GM18498 (cell line): Measurements from ENCODE around the gene MYRFL.

Experiments used
- ATAC-seq: cut with Tn5 transposase; IDR thresholded peaks from one replicate; pipeline ENCODE4 v1.9.1; 2021; ENCODE audit warnings: mild to moderate bottlenecking, moderate library complexity; ENCODE audit not compliant: unreplicated experiment

The MYRFL gene

DNA sequence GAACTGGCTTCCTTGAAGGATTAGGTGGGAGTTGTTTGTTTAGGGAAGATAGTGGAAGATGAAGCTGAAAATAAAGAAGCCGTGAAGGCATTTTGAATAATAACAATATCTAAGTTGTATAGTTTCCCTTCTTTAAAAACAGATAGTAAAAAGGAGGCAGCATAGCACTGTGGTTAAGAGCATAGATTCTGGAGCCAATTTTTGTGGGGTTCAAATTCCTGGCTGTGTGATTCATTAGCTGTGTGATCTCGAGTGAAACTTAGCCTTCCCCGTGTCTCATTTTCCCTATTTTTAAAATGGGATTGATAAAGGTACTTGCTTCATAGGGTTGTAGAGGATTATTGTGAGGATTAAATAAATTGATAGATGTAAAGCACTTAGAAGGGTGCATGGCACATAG, 104.5 kb downstream of the MYRFL start:
- ATAC-seq: no peak

DNA sequence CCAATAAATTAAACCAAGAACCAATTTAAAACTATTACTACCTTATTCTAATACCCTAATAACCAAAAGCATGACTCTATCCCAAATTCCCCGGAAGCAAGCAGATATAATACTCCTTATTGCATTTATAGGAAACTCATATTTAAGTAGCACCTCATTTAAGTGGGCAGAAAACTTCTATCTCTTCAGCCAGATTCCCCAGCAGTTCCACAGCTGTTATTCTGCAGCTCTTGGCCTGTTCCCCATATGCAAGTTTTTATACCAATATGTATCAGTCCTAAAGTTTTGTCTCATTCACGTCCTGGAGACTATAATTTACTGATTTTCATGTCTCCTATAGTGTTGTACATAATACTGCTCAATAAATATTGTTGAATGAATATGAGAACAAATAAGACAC, 106.5 kb downstream of the MYRFL start:
- no peak for ATAC-seq

GRCh38 chr12:69932154-69932553, 107.1 kb downstream of the MYRFL start:
- ATAC-seq: no peak

DNA sequence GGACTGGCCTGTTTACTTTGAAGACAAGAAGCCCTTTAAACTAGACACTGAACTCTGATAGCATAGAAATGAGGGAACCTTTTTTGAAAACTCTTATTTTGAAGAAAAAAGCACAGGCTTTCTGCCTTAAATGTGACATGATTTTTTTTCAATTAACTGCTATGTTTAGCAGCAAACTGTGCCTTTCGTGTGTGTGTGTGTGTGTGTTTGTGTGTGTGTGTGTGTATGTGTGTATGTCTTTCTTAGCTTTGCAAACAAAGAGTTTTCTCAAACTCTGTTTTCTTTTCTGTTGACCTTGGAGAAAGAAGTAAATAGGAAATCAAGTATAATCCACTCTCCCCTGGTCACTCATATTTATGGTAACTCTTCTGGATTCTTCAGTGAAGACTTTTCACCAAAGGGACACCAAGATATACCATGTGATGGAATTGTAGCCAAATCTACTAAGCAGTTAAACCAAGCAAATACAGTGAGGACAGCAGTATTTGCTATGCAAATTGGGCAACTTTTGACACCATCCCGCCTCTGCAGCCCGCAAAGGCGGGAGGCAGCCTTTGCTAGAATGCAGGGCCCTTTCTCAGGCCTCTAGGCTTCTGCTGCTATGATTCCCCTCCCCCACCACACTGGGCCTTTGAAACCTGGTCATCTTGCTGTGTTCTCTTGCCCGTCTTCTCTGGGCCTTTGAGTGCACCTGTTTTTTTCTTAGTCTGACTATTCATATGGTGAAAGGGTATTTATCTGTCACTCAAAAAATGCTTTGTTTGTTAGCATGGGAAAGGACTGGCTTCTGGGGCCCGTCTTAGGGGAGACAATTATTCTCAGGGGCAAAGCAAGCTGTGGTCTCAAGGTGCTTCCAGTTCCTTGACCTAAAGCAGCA, 107.9 kb downstream of the MYRFL start:
- ATAC-seq: peak; percentile 89

GRCh38 chr12:69934011-69934410, 109.0 kb downstream of the MYRFL start:
- no peak for ATAC-seq

GRCh38 chr12:69935651-69936100, 110.6 kb downstream of the MYRFL start:
- ATAC-seq: no peak

DNA sequence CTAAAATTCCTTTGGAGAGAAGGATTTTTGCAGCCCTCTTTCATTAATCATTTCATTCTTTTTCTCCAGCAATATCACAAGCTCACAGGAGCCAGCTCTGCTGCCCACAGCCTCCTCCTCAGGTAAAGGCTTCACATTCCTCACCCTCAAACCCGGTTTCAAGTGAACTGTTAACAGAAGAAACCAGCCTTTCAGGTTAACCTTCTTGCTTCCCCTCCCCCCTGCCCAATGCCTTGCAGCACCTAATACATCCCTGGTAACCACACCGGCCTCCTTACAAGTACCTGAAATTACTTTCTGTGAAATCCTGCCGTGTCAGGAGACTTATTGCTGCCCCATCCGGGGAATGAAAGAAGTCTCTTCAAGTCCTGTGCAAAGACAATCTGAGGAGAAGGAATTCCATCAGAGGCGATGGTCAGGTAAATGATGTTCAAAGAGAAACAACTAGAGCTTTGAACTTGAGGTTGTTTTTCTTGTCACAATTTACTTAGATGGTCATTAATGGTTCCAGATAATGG, 111.2 kb downstream of the MYRFL start:
- ATAC-seq: no peak

- no peak for ATAC-seq
Observed at GRCh38 chr12:69936766-69937165, 111.7 kb downstream of the MYRFL start.

GRCh38 chr12:69947123-69947522, 122.1 kb downstream of the MYRFL start:
- ATAC-seq: no peak

DNA sequence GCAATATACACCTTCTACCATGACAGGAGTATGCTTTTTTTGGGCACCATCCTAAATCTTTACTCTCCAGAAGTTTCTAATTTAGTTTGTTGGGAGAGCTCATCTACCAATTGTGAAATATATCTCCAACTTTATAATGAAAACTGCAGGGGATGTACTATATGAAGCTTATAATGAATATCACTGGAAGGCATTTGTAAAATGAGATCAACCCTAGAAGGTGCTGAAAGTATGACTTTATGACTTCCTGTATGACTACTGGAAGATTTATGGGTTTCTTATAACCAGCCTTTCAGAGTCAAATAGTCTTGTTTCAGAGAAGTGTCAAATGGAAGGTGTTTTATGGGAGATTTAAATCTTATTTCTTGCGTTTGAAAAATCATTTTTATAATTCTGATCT, 122.9 kb downstream of the MYRFL start:
- ATAC-seq: no peak

DNA sequence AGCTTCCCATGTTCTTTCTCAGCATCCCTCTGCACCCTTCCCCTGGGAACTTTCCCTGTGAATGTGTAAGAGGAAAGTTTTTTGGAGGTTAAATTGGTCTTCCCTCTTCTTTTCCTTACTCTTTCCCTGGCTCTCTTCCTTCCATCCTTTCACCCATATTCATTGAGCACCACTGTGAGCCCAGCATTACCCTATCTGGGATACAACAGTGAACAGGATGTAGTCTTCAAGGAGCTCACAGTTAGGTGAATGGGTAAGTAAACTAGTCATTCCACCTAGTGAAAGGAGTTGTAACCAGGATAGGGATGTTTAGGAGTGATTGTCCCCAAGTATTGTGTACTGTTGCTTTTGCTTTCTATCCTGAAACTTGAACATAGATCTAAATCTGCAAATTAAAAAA, 123.8 kb downstream of the MYRFL start:
- ATAC-seq: no peak

- no peak for ATAC-seq
Observed at GRCh38 chr12:69949311-69950002, 124.4 kb downstream of the MYRFL start.

- ATAC-seq: no peak
Observed at GRCh38 chr12:69951108-69951507, 126.1 kb downstream of the MYRFL start.

DNA sequence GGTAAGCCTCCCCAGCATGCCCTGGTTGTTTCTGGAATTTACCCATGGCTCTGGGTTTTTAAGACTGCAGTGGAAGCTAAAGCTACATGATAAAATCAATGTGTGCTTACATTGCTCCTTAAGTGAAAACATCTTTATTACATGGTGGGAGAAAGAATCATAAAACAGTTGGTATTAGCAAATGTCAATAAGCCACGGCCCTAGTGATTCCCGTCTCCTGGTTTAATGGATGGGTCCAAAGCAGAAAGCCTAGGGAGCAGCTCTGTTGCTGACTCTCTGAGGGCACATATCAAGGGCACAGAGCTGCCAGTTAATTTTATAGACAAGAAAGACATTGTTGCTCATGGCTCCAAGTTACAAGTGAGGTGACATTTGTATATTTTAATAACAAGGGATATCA, 127.9 kb downstream of the MYRFL start:
- no peak for ATAC-seq

DNA sequence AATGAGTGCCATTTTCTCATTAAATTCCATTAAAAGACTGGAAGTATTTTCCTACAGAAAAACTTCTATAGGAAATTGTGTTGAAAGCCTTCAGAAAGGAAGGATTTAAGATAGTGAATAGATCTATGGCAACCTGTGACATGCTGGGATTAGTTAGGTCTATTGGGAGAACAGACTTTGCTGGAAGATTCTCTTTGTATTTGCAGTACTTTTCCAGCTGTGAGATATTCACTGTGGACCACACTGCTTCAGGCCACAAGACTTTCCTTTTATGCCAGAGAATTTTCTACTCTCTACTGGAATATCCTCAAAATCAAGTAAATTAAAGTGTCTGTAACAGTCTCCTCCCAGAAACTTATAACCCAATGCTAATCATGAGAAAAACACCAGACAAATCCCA, 136.2 kb downstream of the MYRFL start:
- ATAC-seq: no peak

DNA sequence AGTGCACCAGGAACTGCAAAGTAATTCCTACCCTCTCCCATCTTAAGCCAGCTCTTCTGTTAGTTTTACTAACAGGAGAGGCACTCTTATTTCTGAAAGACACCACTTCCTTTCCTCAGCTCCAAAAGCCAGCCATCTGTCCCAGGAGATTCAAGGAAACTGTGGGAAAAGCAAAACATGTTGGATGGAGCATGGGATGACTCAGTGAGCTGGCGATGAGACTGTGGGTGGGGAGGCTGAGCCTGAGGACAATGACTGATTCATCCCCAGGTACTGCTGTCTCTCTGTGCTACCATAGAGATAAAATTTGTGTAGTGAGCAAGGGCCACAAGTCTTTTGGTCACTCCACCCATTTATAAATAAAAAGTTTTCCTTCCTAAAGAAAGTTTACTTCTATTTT, 141.4 kb downstream of the MYRFL start:
- ATAC-seq: no peak

DNA sequence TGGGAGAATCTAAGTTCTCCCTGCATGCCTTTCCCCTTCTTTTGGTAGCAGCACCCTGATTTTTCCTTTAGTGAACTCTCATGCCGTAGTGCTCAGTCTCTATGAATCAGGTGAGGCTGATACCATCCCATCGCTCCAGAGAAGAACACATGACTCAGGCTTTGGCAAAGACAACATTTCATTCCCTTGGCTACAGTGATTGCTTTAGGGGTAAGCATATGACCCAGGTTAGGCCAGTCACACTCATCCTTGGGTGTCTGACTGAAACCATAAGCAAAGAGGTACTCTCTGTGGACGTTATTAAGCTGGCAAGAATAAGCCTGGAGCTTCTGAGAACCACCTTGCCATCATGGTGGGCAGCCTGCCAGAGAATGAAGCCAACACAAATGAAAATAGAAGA, 141.8 kb downstream of the MYRFL start:
- ATAC-seq: no peak

GRCh38 chr12:69969011-69969410, 144.0 kb downstream of the MYRFL start:
- ATAC-seq: no peak

GRCh38 chr12:69972136-69972535, 147.1 kb downstream of the MYRFL start:
- no peak for ATAC-seq

- no peak for ATAC-seq
Observed at GRCh38 chr12:69978020-69978419, 153.0 kb downstream of the MYRFL start.

DNA sequence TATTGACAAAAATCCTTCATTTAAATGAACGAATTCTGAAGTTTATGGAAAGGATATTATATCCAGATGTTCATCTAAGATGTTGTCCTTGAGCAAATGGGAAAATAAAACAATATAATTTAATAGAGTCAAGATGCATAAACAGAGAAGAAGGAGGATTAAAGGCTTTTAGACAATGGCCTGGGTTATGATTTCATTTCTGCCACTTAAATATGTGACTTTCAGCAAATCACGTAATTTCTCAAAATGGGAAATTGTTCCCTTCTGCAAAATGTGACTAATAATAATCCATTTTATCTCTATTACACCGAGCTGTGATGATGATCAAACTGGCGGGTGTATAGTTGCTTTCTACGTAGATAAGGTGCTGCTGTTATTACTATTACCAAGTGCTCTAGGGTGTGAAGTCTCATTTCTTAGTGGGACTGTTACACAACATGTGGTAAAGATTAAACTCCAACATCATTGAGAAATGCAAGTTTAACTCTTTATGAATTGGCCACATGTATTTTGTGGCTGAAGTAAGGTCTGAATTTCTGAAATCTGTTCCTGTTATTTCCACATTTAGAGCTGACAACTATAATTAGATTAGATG, 157.0 kb downstream of the MYRFL start:
- no peak for ATAC-seq

DNA sequence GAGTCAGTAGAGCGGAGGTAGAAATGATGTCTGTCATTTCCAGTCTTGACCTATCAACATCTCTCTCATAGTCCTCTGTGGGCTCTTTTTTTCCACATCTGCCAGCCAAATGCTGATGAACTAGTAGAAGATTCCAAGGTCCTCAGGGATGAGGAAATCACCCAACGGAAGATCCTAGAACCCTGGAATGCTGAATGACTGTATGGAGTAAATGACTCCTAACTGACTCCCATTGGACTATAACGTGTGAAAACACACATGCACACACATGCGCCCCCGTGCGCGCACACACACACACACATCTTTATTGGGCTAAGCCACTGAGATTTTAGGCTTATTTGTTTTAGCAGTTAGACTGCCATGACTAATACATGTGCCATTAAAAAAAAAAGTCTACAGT, 159.2 kb downstream of the MYRFL start:
- no peak for ATAC-seq
